Measurements from ENCODE around the gene ZNF488. TPM values are rescaled to one million over a fixed set of nuclear protein-coding genes. Genes with fewer than 3 reads are reported as not detected.

Gene ZNF488
- total RNA-seq, 2 experiments from 2014 or later = 0.08 to 0.10 TPM

Other genes starting within 250 kb of the ZNF488 start
- not detected for gene GDF10, start 84.1 kb downstream of the ZNF488 start, total RNA-seq
- gene GDF2, start 61.8 kb downstream of the ZNF488 start, total RNA-seq = not detected
- gene RBP3, start 35.9 kb downstream of the ZNF488 start, total RNA-seq = not detected
- gene ANXA8, start 99.8 kb upstream of the ZNF488 start, total RNA-seq = 1 to 10 TPM in 1 of 2 experiments, under 1 TPM in 1; 0.78 to 1.2 TPM
- gene FAM25G, start 107.4 kb upstream of the ZNF488 start, total RNA-seq = not detected
- 1 to 10 TPM; 5.6 to 6.2 TPM for gene AGAP9, start 139.3 kb upstream of the ZNF488 start, total RNA-seq

All from activated CD4-positive, alpha-beta memory T cell treated with anti-CD3 and anti-CD28 coated beads, Interleukin-2, amount 10 ng/mL, durations not matched to agents 7 days and 5 days (primary cell).